Mammary epithelial cell (primary cell): ENCODE data around the gene NEURL4.

Source experiments
- EZH2 ChIP-seq: IDR thresholded peaks from 2 replicates; pipeline ENCODE4 v1.6.1; 2012; ENCODE audit warnings: low read length, inconsistent platforms, borderline replicate concordance
- TF ChIP-seq, protein P1 (sequence below), 2 donors: IDR thresholded peaks in 1 of 2; conservative IDR thresholded peaks in 1 of 2; 2 replicates each; pipeline ENCODE4 v1.5.1; 2011 to 2012; ENCODE audit warnings: inconsistent platforms in 2 of 2, low read length in 2 of 2, mild to moderate bottlenecking in 2 of 2, control low read depth in 1 of 2, low read depth in 1 of 2; ENCODE audit not compliant: insufficient read depth in 1 of 2; ENCODE audit errors: extremely low read depth in 1 of 2

DNA sequence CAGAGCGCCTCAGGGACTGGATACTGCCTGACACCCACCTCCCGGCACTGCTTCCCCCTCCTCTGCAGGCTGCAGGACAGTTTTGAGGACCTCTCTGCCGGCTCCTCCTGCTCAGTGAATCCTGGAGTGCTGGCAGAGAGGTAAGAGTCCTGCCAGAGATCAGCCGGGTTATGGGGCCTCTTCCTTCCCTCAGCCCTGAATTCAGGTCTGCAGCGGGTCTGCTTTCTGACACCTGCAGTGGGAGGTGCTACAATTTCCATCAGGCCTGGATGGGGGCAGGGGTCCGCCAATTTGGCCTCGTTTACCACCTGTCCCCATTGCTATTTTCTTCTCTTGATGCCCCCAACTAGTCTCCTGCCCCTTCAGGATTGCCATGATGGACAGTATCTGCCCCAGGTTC lies 3.0 kb upstream of the NEURL4 start:
- TF ChIP-seq EZH2, result no peak
- TF ChIP-seq, protein P1, sequence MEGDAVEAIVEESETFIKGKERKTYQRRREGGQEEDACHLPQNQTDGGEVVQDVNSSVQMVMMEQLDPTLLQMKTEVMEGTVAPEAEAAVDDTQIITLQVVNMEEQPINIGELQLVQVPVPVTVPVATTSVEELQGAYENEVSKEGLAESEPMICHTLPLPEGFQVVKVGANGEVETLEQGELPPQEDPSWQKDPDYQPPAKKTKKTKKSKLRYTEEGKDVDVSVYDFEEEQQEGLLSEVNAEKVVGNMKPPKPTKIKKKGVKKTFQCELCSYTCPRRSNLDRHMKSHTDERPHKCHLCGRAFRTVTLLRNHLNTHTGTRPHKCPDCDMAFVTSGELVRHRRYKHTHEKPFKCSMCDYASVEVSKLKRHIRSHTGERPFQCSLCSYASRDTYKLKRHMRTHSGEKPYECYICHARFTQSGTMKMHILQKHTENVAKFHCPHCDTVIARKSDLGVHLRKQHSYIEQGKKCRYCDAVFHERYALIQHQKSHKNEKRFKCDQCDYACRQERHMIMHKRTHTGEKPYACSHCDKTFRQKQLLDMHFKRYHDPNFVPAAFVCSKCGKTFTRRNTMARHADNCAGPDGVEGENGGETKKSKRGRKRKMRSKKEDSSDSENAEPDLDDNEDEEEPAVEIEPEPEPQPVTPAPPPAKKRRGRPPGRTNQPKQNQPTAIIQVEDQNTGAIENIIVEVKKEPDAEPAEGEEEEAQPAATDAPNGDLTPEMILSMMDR (conservative IDR thresholded peaks at IDR 0.05 in 1 of 2, IDR thresholded peaks at IDR 0.05 in 1 of 2; ENCODE audit: extremely low read depth in 1 of 2, insufficient read depth in 1 of 2, low read depth in 1 of 2, low read length in 2 of 2), result no peak
